ENCODE results near the gene HELZ2. TPM values are rescaled to one million over a fixed set of nuclear protein-coding genes. Genes with fewer than 3 reads are reported as not detected.

Gene HELZ2
- total RNA-seq, 1 experiment from 2014 or later, result 18.1 TPM

GRCh38 chr20:63596423-63596822 lies 22.4 kb upstream of the HELZ2 start:
- Mint-ChIP-seq H3K9me3 (ENCODE audit: unreplicated experiment) (no peaks in the 10 kb centered on the region), H3K4me3 (ENCODE audit: unreplicated experiment) (no peak overlapping the region), H3K36me3 (ENCODE audit: insufficient read depth, unreplicated experiment) (peaks cover 45% of the 10 kb centered on the region), H3K27me3 (ENCODE audit: insufficient read depth, unreplicated experiment) (no peaks in the 10 kb centered on the region), H3K27ac (ENCODE audit: low read depth, unreplicated experiment) (no peak overlapping the region), H3K4me1 (ENCODE audit: insufficient read depth, unreplicated experiment) (no peaks in the 10 kb centered on the region)
- intact Hi-C loops (cut with micrococcal nuclease), result no loop called here
- no peak for DNase-seq (ENCODE audit: unreplicated experiment)
- no TSS peak for BruUV-seq (replicated peaks)
- CTCF ChIA-PET, result no interaction called here
- TF ChIP-seq CTCF (IDR thresholded peaks at IDR 0.05; ENCODE audit: unreplicated experiment), result no peak
- POLR2A ChIA-PET, result interaction anchor here (0.6 kb wide), 1 partner anchor 237 kb away, joined by 4 read pairs; no protein-coding TSS in a partner anchor

GRCh38 chr20:63595416-63596127 lies 21.5 kb upstream of the HELZ2 start:
- CTCF ChIA-PET, result no interaction called here
- H3K9me3 Mint-ChIP-seq (ENCODE audit: unreplicated experiment), result no peaks in the 10 kb centered on the region

GRCh38 chr20:63594043-63594561 lies 20.1 kb upstream of the HELZ2 start:
- no peak for DNase-seq (ENCODE audit: unreplicated experiment)
- H3K27me3 Mint-ChIP-seq (ENCODE audit: insufficient read depth, unreplicated experiment), result no peaks in the 10 kb centered on the region
- no peaks in the 10 kb centered on the region for H3K9me3 Mint-ChIP-seq (ENCODE audit: unreplicated experiment)
- H3K27ac Mint-ChIP-seq (ENCODE audit: low read depth, unreplicated experiment), result no peak overlapping the region
- H3K4me1 Mint-ChIP-seq (ENCODE audit: insufficient read depth, unreplicated experiment), result no peaks in the 10 kb centered on the region
- TF ChIP-seq CTCF (IDR thresholded peaks at IDR 0.05; ENCODE audit: unreplicated experiment), result no peak
- intact Hi-C loops (cut with micrococcal nuclease), result no loop called here
- ChIA-PET POLR2A (no interaction called here), CTCF (no interaction called here)
- H3K36me3 Mint-ChIP-seq (ENCODE audit: insufficient read depth, unreplicated experiment), result peaks cover 40% of the 10 kb centered on the region
- no peak overlapping the region for H3K4me3 Mint-ChIP-seq (ENCODE audit: unreplicated experiment)
- BruUV-seq (replicated peaks), result no TSS peak

More at GRCh38 chr20:63595416-63596127, 21.5 kb upstream of the HELZ2 start:
- Mint-ChIP-seq H3K27me3 (ENCODE audit: insufficient read depth, unreplicated experiment) (no peaks in the 10 kb centered on the region), H3K36me3 (ENCODE audit: insufficient read depth, unreplicated experiment) (peaks cover 38% of the 10 kb centered on the region), H3K4me3 (ENCODE audit: unreplicated experiment) (no peak overlapping the region), H3K27ac (ENCODE audit: low read depth, unreplicated experiment) (no peak overlapping the region), H3K4me1 (ENCODE audit: insufficient read depth, unreplicated experiment) (no peaks in the 10 kb centered on the region)
- TF ChIP-seq CTCF (IDR thresholded peaks at IDR 0.05; ENCODE audit: unreplicated experiment), result no peak
- DNase-seq (ENCODE audit: unreplicated experiment), result no peak
- BruUV-seq (replicated peaks), result no TSS peak
- intact Hi-C loops (cut with micrococcal nuclease), result no loop called here
- POLR2A ChIA-PET, result no interaction called here

- no TSS peak for BruUV-seq (replicated peaks)
- ChIA-PET POLR2A (interaction anchor here (0.7 kb wide), 1 partner anchor 57 kb away, joined by 3 read pairs; no protein-coding TSS in a partner anchor), CTCF (no interaction called here)
- Mint-ChIP-seq H3K36me3 (ENCODE audit: insufficient read depth, unreplicated experiment) (peaks cover 31% of the 10 kb centered on the region), H3K4me3 (ENCODE audit: unreplicated experiment) (no peak overlapping the region), H3K4me1 (ENCODE audit: insufficient read depth, unreplicated experiment) (no peaks in the 10 kb centered on the region), H3K27ac (ENCODE audit: low read depth, unreplicated experiment) (no peak overlapping the region), H3K9me3 (ENCODE audit: unreplicated experiment) (no peaks in the 10 kb centered on the region), H3K27me3 (ENCODE audit: insufficient read depth, unreplicated experiment) (no peaks in the 10 kb centered on the region)
- no peak for TF ChIP-seq CTCF (IDR thresholded peaks at IDR 0.05; ENCODE audit: unreplicated experiment)
- DNase-seq (ENCODE audit: unreplicated experiment), result no peak
- intact Hi-C loops (cut with micrococcal nuclease), result no loop called here
Measured at GRCh38 chr20:63592661-63593060, 18.6 kb upstream of the HELZ2 start.
